DND-41 (cell line): ENCODE results near the gene GH2.
"Not testable (repeated sequence)": the region's sequence is repeated elsewhere in the genome, so short reads cannot be mapped to it uniquely, and the experiment has no call there.

Experiments
- ATAC-seq: fragments of 200-7000 bp; cut with Tn5 transposase; 3 replicates; pipeline ENCODE4 v1.9.1; 2021; ENCODE audit warnings: low read depth; ENCODE audit not compliant: insufficient read depth
- DNase-seq: peaks from one replicate; pipeline ENCODE4 v3.0.0-alpha.2; 2020
- H2AFZ ChIP-seq: 2 replicates; pipeline ENCODE4 v1.6.0; 2012; ENCODE audit warnings: low read depth, low read length
- H3K27ac ChIP-seq: 2 replicates; pipeline ENCODE4 v1.5.1; 2012; ENCODE audit warnings: low read length, inconsistent platforms
- H3K27me3 ChIP-seq: fragments of 200-600 bp; sonication (generic); 2 replicates; pipeline ENCODE4 v1.6.0; 2012; ENCODE audit warnings: low read length, mild to moderate bottlenecking, inconsistent platforms; ENCODE audit not compliant: insufficient read depth, poor library complexity
- H3K36me3 ChIP-seq: 2 replicates; pipeline ENCODE4 v1.5.1; 2012; ENCODE audit warnings: low read length, inconsistent platforms; ENCODE audit not compliant: insufficient read depth
- H3K4me1 ChIP-seq: 2 replicates; pipeline ENCODE4 v1.5.1; 2012; ENCODE audit warnings: mild to moderate bottlenecking, low read length; ENCODE audit not compliant: insufficient read depth
- H3K4me2 ChIP-seq: 2 replicates; pipeline ENCODE4 v1.6.0; 2012; ENCODE audit warnings: mild to moderate bottlenecking, moderate library complexity, low read length, inconsistent platforms; ENCODE audit not compliant: insufficient read depth
- H3K4me3 ChIP-seq, 2 experiments: fragments of 200-600 bp in 1 of 2; shearing (Covaris generic) in 1 of 2; 2 replicates each; pipeline ENCODE4 v1.5.1; 2012 to 2016; ENCODE audit warnings: inconsistent platforms in 2 of 2, low read length in 2 of 2, mild to moderate bottlenecking in 2 of 2, low read depth in 1 of 2, moderate library complexity in 1 of 2
- H3K79me2 ChIP-seq: 2 replicates; pipeline ENCODE4 v1.6.0; 2012; ENCODE audit warnings: low read length, inconsistent platforms; ENCODE audit not compliant: insufficient read depth
- H3K9ac ChIP-seq: 2 replicates; pipeline ENCODE4 v1.6.0; 2012; ENCODE audit warnings: low read depth, mild to moderate bottlenecking, inconsistent platforms, low read length, moderate library complexity
- H3K9me3 ChIP-seq: 2 replicates; pipeline ENCODE4 v1.5.1; 2012; ENCODE audit warnings: low read length, moderate library complexity, mild to moderate bottlenecking, inconsistent platforms; ENCODE audit not compliant: insufficient read depth, severe bottlenecking
- H4K20me1 ChIP-seq: 2 replicates; pipeline ENCODE4 v1.6.0; 2012; ENCODE audit warnings: low read length; ENCODE audit not compliant: insufficient read depth
- CTCF ChIP-seq: IDR thresholded peaks from 2 replicates; pipeline ENCODE4 v1.5.1; 2012; ENCODE audit warnings: borderline replicate concordance, low read length, moderate library complexity, mild to moderate bottlenecking; ENCODE audit not compliant: poor library complexity, severe bottlenecking; ENCODE audit errors: extremely low read depth

Gene GH2

GRCh38 chr17:63889026-63889848, 7.5 kb upstream of the GH2 start:
- not testable (repeated sequence) for H3K4me2 ChIP-seq, H2AFZ ChIP-seq, H4K20me1 ChIP-seq, H3K36me3 ChIP-seq, H3K79me2 ChIP-seq, H3K4me3 ChIP-seq, H3K4me1 ChIP-seq, H3K27me3 ChIP-seq, H3K27ac ChIP-seq, H3K9ac ChIP-seq, H3K9me3 ChIP-seq
- peak; percentile 61 for TF ChIP-seq CTCF
- peak; percentile 95 for ATAC-seq
- peak; percentile 52 for DNase-seq

- H4K20me1 ChIP-seq, H3K27ac ChIP-seq, H3K79me2 ChIP-seq, ATAC-seq, H3K27me3 ChIP-seq, H3K4me2 ChIP-seq, H3K36me3 ChIP-seq, H2AFZ ChIP-seq, H3K9ac ChIP-seq, H3K4me1 ChIP-seq, H3K4me3 ChIP-seq, DNase-seq, H3K9me3 ChIP-seq: not testable (repeated sequence)
These were observed 3.4 kb upstream of the GH2 start for GRCh38 chr17:63885119-63885518.

- not testable (repeated sequence) for H3K9me3 ChIP-seq, H3K4me2 ChIP-seq, H3K79me2 ChIP-seq, H3K4me3 ChIP-seq, H3K36me3 ChIP-seq, H3K4me1 ChIP-seq, DNase-seq, H3K27me3 ChIP-seq, H3K27ac ChIP-seq, H4K20me1 ChIP-seq, H3K9ac ChIP-seq, H2AFZ ChIP-seq, ATAC-seq
These were observed 932 bp upstream of the GH2 start for GRCh38 chr17:63882626-63883126.

- H4K20me1 ChIP-seq, H3K4me1 ChIP-seq, H3K4me2 ChIP-seq, H3K79me2 ChIP-seq, H3K27me3 ChIP-seq, H3K9ac ChIP-seq, H2AFZ ChIP-seq, H3K36me3 ChIP-seq, ATAC-seq, DNase-seq, H3K9me3 ChIP-seq, H3K4me3 ChIP-seq, H3K27ac ChIP-seq: not testable (repeated sequence)
These were observed 407 bp downstream of the GH2 start for GRCh38 chr17:63881337-63881736.

- Histone ChIP-seq H3K4me1 (no peaks in the 10 kb centered on the region), H3K27ac (no peak overlapping the region), H3K27me3 (no peaks in the 10 kb centered on the region), H3K9me3 (no peaks in the 10 kb centered on the region), H3K4me3 (no peak overlapping the region), H3K4me2 (no peak overlapping the region), H3K36me3 (no peaks in the 10 kb centered on the region), H2AFZ (no peak overlapping the region), H4K20me1 (no peaks in the 10 kb centered on the region), H3K9ac (no peak overlapping the region), H3K79me2 (no peaks in the 10 kb centered on the region)
- DNase-seq (no peak), ATAC-seq (no peak)
- no peak for TF ChIP-seq CTCF
These were observed 1.0 kb downstream of the GH2 start for GRCh38 chr17:63880706-63881105.

GRCh38 chr17:63878413-63878812, 3.3 kb downstream of the GH2 start:
- not testable (repeated sequence) for H3K27me3 ChIP-seq, H3K79me2 ChIP-seq, H2AFZ ChIP-seq, H3K27ac ChIP-seq, H3K9ac ChIP-seq, H4K20me1 ChIP-seq, H3K9me3 ChIP-seq, ATAC-seq, H3K4me2 ChIP-seq, H3K4me1 ChIP-seq, H3K4me3 ChIP-seq, H3K36me3 ChIP-seq, DNase-seq

GRCh38 chr17:63874693-63875092, 7.1 kb downstream of the GH2 start:
- H3K79me2 ChIP-seq, H3K9me3 ChIP-seq, DNase-seq, H3K4me2 ChIP-seq, H3K27ac ChIP-seq, H4K20me1 ChIP-seq, H2AFZ ChIP-seq, H3K9ac ChIP-seq, H3K4me1 ChIP-seq, H3K4me3 ChIP-seq, H3K27me3 ChIP-seq, H3K36me3 ChIP-seq, ATAC-seq: not testable (repeated sequence)
